ENCODE results near the gene LYPD4.
A peak's percentile ranks its signal among the peaks of the same experiment; 100 is the strongest.
"Not testable (repeated sequence)": the region's sequence is repeated elsewhere in the genome, so short reads cannot be mapped to it uniquely, and the experiment has no call there.

The LYPD4 gene

DNA sequence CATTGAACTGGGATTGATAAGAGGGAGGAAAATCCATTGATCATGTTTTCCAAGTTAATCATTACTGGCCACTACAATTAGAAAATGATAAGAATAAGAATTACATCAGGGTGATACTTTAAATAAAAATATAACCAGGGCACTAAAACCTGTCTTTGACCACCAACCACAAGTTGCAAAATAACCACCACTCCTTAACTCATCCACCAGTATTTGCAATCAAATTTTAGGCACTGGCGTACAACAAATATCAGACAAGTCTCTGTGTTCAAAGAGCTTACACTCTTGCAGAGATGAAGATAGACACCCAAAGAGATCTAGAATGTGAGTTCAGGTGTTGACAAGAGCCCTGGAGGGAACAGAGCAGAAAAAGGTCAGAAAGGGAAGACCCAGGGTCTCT is 47.6 kb downstream of the LYPD4 start:
- peak; percentile 56 for DNase-seq

DNA sequence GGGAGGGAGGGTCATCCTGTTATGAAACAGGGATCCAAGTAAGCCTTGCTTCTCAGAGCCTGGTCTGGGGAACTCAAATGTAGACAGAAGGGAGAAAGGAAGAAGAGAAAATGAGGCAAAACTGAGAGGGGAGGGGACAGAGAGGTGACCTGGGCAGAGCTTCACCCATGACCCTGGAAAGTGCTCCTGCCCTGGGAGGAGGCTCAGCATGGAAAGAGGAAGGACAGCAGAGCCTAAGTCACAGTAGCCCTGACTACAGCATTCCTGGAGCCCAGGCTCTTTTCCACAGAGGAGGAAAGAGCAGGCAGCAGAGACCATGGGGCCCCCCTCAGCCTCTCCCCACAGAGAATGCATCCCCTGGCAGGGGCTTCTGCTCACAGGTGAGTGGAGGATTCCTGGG is 48.1 kb downstream of the LYPD4 start, which contains the start of gene CEACAM3:
TSS of gene CEACAM3 (plus strand) at position 226 of the 400 bp plus-strand sequence. CDS start at position 317, 91 bp downstream.
- DNase-seq, result no peak

DNA sequence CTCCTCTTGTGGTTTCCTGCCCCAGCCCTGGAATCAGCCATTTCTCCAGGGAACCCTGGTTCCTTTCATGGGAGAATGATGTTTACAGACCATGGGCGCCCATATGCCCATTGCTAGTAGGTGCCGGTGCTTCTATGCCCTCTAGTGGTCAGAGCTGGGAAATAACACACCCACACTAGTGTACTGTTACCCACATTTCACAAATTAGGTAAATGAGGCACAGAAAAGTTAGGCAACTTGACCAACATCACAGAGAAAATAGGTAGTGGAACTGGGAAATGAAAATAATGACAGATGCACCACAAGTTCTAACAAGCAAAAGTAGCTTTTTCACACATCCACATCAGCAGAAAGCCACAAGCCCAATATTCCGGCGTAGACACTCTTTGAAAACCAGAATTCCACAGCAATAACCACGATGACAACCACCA is 49.4 kb downstream of the LYPD4 start:
- DNase-seq, result peak; percentile 78

DNA sequence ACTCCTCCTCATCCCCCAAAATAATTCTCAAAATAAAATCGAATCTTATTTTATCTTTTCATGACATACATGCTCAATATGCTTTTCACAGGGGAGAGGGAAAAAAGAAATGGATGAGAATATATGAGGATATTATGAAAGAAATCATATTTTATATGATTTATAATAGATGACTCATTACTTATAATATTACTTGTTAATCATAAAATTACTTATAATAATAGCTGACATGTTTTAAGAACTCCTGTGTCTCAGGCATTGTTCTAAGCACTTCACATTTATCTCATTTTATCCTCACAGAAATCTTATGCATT is 51.1 kb downstream of the LYPD4 start:
- no peak for DNase-seq

DNA sequence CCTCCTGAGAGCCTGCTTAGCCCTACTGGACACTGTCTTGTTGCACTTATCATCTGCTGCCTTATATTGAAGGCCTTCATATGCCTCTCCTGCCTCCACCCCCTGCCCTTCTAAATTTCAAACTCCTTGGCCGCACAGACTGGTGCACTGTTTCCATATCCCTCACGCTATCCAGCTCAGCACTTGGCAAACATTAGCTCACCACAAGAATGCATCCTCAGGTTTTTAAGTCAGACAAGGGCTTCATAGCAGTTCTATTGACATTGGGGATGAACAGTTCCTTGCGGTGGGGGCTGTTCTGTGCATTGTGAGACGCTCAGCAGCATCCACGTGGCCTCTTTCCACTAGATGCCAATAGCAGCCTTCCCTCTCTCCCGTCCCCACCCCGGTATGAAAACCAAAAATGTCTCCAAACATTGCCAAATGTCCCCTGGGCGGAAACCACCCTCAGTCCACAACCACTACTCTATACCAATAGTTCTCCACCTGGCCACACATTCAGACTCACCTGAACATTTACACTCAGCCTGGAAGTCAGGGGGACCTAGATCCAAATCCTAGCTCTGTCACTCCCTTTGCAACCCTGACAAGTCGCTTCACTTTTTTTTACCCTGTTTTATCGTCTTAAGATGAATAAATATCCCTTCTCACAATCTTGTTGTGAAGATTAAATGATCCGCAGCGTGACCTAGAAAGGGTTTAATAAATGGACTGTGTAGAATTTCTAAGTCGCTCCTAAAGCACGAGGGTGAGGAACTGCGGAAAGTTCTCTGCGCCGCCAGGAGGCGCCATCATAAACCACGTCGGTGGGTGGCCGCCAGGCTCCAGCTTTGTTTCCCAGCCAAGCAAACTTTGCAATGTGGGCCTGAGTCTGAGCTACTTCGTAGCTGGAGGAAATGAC is 51.7 kb downstream of the LYPD4 start:
- DNase-seq, result peak; percentile 82

DNA sequence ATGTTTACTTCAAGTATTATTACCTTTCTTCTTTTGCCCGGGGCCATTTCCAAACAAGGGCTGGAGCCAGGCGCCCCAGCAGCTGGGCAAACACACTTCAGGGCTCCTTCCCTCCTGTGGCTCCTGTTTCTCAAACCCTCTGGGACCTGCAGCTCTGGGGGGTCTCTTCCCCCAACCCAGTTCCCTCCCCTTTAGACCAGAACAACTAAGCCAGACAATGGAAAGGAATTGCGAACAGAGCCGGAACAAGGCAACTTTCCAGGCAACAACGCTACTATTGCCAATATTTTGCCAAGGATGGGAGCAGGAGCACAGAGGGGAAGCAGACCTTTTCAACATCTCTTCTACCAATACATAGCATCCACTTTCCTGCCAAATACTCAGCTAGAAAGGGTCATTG is 55.4 kb downstream of the LYPD4 start:
- DNase-seq, result not testable (repeated sequence)

DNA sequence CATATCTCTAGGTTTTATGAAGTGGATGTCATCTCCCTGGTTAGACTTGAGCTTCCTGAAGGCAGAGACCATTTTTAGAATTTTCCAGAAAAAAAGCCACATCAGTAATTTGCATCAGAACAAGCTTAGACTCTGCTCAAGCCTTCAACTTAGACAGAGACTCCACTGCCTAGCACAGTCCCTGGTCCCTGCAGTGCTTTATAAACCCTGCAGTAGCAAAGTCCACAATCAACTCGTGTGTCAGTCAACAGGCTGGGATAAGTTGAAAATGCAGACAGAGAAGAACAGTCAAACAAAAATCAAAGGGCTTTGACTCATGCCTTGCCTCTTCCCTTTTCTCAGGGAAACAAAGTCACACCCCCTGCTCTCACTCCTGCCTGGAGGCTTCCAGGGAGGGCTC is 56.0 kb downstream of the LYPD4 start:
- DNase-seq, result not testable (repeated sequence)
